Measurements from ENCODE around the gene PHLDA3. TPM values are rescaled to one million over a fixed set of nuclear protein-coding genes. Genes with fewer than 3 reads are reported as not detected.

The PHLDA3 gene
- total RNA-seq, 1 donor from 2014 or later = 50.6 TPM

DNA sequence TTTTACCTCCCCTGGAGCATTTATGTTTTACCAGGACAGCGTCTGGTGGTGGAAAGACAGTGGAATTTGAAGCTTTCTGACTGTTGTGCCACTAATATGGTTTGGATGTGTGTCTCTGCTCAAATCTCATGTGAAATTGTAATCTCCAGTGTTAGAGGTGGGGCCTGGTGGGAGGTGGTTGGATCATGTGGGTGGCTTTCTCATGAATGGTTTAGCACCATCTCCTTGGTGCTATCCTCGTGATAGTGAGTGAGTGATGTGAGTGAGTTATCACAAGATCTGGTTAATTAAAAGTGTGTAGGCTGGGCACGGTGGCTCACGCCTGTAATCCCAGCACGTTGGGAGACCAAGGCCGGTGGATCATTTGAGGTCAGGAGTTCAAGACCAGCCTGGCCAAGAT, 23.7 kb downstream of the PHLDA3 start:
- DNase-seq (ENCODE audit: extremely low spot score, unreplicated experiment) = no peak
- Mint-ChIP-seq H3K36me3 (ENCODE audit: unreplicated experiment) (no peaks in the 10 kb centered on the region), H3K27ac (ENCODE audit: unreplicated experiment) (no peak overlapping the region), H3K9me3 (ENCODE audit: unreplicated experiment) (peaks cover 11% of the 10 kb centered on the region), H3K4me1 (ENCODE audit: unreplicated experiment) (peaks cover 6% of the 10 kb centered on the region), H3K27me3 (ENCODE audit: unreplicated experiment) (no peaks in the 10 kb centered on the region), H3K4me3 (ENCODE audit: unreplicated experiment) (no peak overlapping the region)
- TF ChIP-seq, protein P1, sequence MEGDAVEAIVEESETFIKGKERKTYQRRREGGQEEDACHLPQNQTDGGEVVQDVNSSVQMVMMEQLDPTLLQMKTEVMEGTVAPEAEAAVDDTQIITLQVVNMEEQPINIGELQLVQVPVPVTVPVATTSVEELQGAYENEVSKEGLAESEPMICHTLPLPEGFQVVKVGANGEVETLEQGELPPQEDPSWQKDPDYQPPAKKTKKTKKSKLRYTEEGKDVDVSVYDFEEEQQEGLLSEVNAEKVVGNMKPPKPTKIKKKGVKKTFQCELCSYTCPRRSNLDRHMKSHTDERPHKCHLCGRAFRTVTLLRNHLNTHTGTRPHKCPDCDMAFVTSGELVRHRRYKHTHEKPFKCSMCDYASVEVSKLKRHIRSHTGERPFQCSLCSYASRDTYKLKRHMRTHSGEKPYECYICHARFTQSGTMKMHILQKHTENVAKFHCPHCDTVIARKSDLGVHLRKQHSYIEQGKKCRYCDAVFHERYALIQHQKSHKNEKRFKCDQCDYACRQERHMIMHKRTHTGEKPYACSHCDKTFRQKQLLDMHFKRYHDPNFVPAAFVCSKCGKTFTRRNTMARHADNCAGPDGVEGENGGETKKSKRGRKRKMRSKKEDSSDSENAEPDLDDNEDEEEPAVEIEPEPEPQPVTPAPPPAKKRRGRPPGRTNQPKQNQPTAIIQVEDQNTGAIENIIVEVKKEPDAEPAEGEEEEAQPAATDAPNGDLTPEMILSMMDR (IDR thresholded peaks at IDR 0.05) = no peak

DNA sequence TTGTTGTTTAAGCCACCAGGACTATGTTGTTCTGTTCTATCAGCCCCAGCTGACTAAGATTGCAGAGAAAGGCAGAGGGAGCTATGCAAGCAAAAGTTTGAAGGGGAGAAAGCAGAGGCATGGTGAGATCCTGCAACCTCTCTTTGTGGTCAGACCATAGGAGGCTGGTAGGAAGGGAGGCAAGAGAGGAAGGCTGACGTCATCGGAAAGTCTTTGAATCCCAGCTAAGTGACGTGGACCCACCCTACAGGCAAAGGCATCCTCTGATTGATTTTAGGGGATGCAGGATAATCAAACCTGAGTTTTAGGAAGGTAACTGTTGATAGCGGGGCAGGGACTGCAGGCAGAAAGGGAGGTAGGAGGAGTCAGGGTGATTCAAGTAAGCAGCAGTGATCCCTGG, 24.2 kb downstream of the PHLDA3 start:
- Mint-ChIP-seq H3K36me3 (ENCODE audit: unreplicated experiment) (no peaks in the 10 kb centered on the region), H3K9me3 (ENCODE audit: unreplicated experiment) (peaks cover 11% of the 10 kb centered on the region), H3K4me3 (ENCODE audit: unreplicated experiment) (no peak overlapping the region), H3K27ac (ENCODE audit: unreplicated experiment) (no peak overlapping the region), H3K27me3 (ENCODE audit: unreplicated experiment) (no peaks in the 10 kb centered on the region), H3K4me1 (ENCODE audit: unreplicated experiment) (peaks cover 6% of the 10 kb centered on the region)
- no peak for DNase-seq (ENCODE audit: extremely low spot score, unreplicated experiment)
- TF ChIP-seq, protein P1 (IDR thresholded peaks at IDR 0.05) = no peak

DNA sequence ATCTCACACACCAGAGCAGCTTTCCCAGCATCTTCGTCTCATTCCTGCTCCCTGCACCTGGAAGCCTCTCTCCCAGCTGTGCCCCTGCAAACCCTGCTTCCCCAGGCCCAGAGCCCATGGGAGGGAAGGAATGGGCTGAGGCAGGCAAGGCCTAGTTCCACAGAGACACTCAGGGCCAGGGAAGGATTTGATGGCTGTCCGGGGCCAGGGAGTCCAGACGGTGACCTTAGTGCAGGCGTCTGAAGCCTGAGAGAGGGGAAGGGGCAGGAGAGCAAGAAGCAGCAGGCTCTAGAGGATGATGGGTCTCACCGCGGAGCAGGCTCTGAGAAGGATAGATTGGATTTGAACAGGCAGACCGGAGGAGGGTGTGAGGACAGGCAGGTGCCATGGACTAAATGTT, 25.2 kb downstream of the PHLDA3 start:
- TF ChIP-seq, protein P1 (IDR thresholded peaks at IDR 0.05) = no peak
- no peak overlapping the region for H3K27ac Mint-ChIP-seq (ENCODE audit: unreplicated experiment)
- H3K4me1 Mint-ChIP-seq (ENCODE audit: unreplicated experiment) = peaks cover 6% of the 10 kb centered on the region
- H3K4me3 Mint-ChIP-seq (ENCODE audit: unreplicated experiment) = no peak overlapping the region
- no peaks in the 10 kb centered on the region for H3K27me3 Mint-ChIP-seq (ENCODE audit: unreplicated experiment)
- H3K36me3 Mint-ChIP-seq (ENCODE audit: unreplicated experiment) = no peaks in the 10 kb centered on the region
- peaks cover 11% of the 10 kb centered on the region for H3K9me3 Mint-ChIP-seq (ENCODE audit: unreplicated experiment)
- no peak for DNase-seq (ENCODE audit: extremely low spot score, unreplicated experiment)

DNA sequence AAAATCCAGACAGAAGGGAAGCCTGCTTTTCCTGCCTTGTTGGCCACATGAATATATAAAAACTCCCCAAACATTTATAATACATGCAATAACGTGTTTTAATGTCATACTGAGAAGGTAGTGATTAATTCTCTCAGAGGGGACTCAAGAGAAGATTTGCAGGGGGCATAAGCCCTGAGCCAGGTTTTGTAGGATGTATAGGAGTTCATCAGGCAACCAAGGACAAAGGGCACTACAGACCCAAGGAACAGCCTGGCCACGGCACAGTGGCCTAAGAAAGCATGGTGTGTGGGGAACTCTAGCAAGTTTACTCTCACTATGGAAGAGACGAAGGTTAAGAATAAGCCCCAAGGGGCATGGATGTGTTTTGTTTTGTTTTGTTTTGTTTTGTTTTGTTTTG, 32.0 kb downstream of the PHLDA3 start:
- TF ChIP-seq, protein P1 (IDR thresholded peaks at IDR 0.05) = no peak
- peaks cover 11% of the 10 kb centered on the region for H3K9me3 Mint-ChIP-seq (ENCODE audit: unreplicated experiment)

DNA sequence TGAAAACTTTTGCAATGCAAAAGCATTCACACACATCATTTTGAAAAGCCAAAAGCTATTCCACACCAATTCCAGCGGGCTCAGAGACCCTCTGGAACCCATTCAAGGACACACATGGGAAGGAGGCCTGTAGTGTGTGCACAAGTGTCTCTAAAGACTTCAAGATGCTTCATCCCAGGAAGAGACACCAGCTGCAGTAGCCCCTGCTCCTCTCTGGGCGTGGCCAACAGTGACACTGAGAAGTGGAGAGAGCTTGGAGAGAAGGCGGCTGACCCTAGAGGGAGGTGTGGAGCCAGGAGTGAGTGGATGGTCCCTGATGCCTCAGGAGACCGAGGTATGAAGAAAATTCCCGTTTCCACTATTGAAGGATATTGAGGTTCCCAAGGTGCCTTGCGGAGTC, 32.6 kb downstream of the PHLDA3 start:
- Mint-ChIP-seq H3K36me3 (ENCODE audit: unreplicated experiment) (peaks cover 3% of the 10 kb centered on the region), H3K4me1 (ENCODE audit: unreplicated experiment) (peaks cover 7% of the 10 kb centered on the region), H3K27ac (ENCODE audit: unreplicated experiment) (no peak overlapping the region), H3K4me3 (ENCODE audit: unreplicated experiment) (no peak overlapping the region), H3K9me3 (ENCODE audit: unreplicated experiment) (peaks cover 9% of the 10 kb centered on the region), H3K27me3 (ENCODE audit: unreplicated experiment) (no peaks in the 10 kb centered on the region)
- no peak for DNase-seq (ENCODE audit: extremely low spot score, unreplicated experiment)
- TF ChIP-seq, protein P1 (IDR thresholded peaks at IDR 0.05) = no peak

More for the DNA sequence above, 32.0 kb downstream of the PHLDA3 start:
- H3K27ac Mint-ChIP-seq (ENCODE audit: unreplicated experiment) = no peak overlapping the region
- no peak for DNase-seq (ENCODE audit: extremely low spot score, unreplicated experiment)
- H3K4me3 Mint-ChIP-seq (ENCODE audit: unreplicated experiment) = no peak overlapping the region
- peaks cover 3% of the 10 kb centered on the region for H3K36me3 Mint-ChIP-seq (ENCODE audit: unreplicated experiment)
- peaks cover 7% of the 10 kb centered on the region for H3K4me1 Mint-ChIP-seq (ENCODE audit: unreplicated experiment)
- H3K27me3 Mint-ChIP-seq (ENCODE audit: unreplicated experiment) = no peaks in the 10 kb centered on the region
